BLaER1 (cell line): ENCODE results near the gene CYTH4.

Source experiments
- H3K27ac ChIP-seq: shearing (Covaris generic); formaldehyde crosslinking; 2 replicates; pipeline ENCODE4 v1.8.1; 2022
- H3K27me3 ChIP-seq: shearing (Covaris generic); formaldehyde crosslinking; 2 replicates; pipeline ENCODE4 v1.8.1; 2022
- H3K36me3 ChIP-seq: shearing (Covaris generic); formaldehyde crosslinking; 2 replicates; pipeline ENCODE4 v1.8.1; 2022
- H3K4me1 ChIP-seq: shearing (Covaris generic); formaldehyde crosslinking; 2 replicates; pipeline ENCODE4 v1.8.1; 2022
- H3K4me2 ChIP-seq: shearing (Covaris generic); formaldehyde crosslinking; 2 replicates; pipeline ENCODE4 v1.8.1; 2022
- H3K4me3 ChIP-seq: shearing (Covaris generic); formaldehyde crosslinking; 2 replicates; pipeline ENCODE4 v1.8.1; 2022
- H3K9ac ChIP-seq: shearing (Covaris generic); formaldehyde crosslinking; 2 replicates; pipeline ENCODE4 v1.8.1; 2022
- H3K9me3 ChIP-seq: shearing (Covaris generic); formaldehyde crosslinking; 2 replicates; pipeline ENCODE4 v1.8.1; 2022
- H4K20me1 ChIP-seq: shearing (Covaris generic); formaldehyde crosslinking; 2 replicates; pipeline ENCODE4 v1.8.1; 2022
- Cebpa-rat ChIP-seq: shearing (Covaris generic); IDR thresholded peaks from 2 replicates; pipeline ENCODE4 v1.8.1; 2022

CYTH4 gene

DNA sequence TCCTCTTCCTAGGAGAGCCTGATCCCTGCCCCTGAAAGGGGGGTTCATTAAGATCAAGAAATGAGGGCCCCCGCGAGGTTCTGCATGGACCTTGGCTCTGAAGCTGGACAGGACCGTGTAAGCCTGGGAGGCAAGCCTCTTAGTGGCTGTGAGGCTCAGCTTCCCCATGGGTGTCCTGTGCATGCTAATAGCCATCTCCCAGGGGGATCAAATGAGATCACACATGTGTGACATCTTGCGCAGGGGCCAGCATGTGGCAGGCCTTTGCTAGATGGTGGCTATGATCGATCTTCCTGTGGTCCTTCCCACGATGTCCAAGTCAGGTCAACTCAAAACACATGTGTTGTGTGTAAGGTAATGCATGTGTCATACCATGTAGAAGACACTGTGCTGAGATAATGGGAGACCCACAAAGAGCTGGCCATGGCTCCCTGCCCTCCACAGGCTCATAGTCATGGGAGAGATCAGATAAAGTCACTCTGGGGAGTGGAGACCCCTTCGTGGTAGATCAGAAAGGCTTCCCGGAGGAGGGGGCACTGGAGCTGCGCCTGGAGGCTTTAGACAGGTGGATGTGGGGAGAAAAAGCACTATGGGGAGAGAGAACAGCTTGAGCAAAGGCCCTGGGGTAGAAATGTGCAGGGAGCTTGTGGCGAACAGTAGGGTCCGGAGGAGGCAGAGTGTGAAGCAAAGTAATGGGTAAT, 41.9 kb upstream of the CYTH4 start:
- Histone ChIP-seq H3K36me3 (peaks cover 61% of the 10 kb centered on the region), H3K9me3 (no peaks in the 10 kb centered on the region), H3K4me3 (0 out of 2 replicates have a peak overlapping the region, but pooled peaks have one; percentile 4), H3K4me2 (peak overlapping the region; percentile 100), H3K4me1 (peaks cover 92% of the 10 kb centered on the region), H3K9ac (peak overlapping the region; percentile 84; the same call in 1 of the 2 replicates), H3K27me3 (no peaks in the 10 kb centered on the region), H3K27ac (peak overlapping the region; percentile 90), H4K20me1 (peaks cover 67% of the 10 kb centered on the region)
- TF ChIP-seq Cebpa-rat, result no peak

- Histone ChIP-seq H3K4me2 (peak overlapping the region; percentile 100), H4K20me1 (peaks cover 62% of the 10 kb centered on the region), H3K4me3 (peak overlapping the region; percentile 85)
Measured at GRCh38 chr22:37240941-37241320, 41.4 kb upstream of the CYTH4 start.

DNA sequence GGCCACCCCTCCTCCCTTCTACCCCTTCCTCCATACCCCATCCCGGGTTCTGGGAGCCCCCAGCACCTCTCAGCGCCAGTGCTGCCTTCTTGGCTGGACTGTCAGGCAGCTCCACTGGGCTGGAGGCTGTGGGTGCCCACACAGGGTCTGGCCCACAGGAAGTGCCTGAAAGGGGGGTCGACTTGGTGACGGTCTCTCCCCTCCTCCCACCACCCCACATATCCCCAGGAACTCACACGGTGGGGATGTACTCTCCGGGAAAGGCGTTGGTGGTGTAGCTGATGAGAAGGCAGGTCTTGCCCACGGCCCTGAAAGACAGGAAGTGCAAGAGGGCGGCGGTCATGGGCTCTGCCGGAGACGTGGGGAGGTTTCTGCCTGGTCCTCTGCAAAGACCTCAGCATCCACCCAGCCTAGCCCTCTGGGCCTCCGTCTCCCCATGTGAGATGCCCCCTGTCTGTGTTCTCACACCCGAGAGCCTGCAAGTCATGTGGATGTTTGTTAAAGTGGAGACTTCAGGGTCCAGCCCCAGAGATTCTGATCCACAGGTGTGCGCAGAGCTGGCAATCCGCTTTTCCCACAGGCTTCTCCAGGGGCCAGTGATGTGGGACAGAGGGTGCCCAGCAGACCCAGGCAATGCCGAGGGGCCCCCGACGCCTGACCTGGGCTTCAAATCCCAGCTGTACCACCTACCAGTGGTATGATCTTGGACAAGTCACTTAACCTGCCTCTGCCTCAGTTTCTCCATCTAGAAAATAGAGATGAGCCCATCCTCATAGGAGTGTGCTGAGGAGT, 40.8 kb upstream of the CYTH4 start:
- Histone ChIP-seq H3K27ac (peak overlapping the region; percentile 90), H3K4me3 (peak overlapping the region; percentile 85), H3K4me1 (peaks cover 89% of the 10 kb centered on the region), H4K20me1 (peaks cover 56% of the 10 kb centered on the region), H3K4me2 (peak overlapping the region; percentile 100), H3K9me3 (no peaks in the 10 kb centered on the region), H3K36me3 (peaks cover 50% of the 10 kb centered on the region), H3K27me3 (no peaks in the 10 kb centered on the region), H3K9ac (peak overlapping the region; percentile 84)
- no peak for TF ChIP-seq Cebpa-rat

More at GRCh38 chr22:37240941-37241320, 41.4 kb upstream of the CYTH4 start:
- peaks cover 92% of the 10 kb centered on the region for H3K4me1 ChIP-seq
- peaks cover 56% of the 10 kb centered on the region for H3K36me3 ChIP-seq
- peak overlapping the region; percentile 84 for H3K9ac ChIP-seq
- H3K27me3 ChIP-seq, result no peaks in the 10 kb centered on the region
- H3K27ac ChIP-seq, result peak overlapping the region; percentile 90
- no peaks in the 10 kb centered on the region for H3K9me3 ChIP-seq
- TF ChIP-seq Cebpa-rat, result no peak

DNA sequence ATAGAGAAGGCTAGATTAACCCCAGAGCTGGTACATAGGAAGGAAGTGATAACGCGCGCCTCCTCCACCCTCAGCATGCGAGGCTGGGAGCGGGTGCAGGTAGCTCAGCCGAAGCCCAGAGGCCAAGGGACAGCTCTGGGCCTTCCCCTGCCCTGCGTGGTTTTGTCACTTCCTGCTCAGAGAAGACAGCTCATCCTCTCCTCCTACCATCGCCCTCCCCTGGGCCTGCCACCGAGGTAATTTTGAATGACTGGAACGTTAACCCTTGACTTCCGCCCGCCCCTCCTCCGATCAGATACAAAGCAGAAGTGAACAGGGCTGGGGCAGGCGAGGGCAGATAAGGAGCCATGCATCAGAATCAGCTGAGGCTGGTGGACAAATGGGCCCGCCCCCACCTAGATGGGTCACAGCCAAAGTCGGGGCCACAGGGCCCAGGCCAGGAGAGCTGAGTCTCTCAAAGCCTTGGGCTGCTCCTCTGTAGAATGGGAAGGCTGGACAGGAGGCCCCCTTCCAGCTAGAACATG, 39.9 kb upstream of the CYTH4 start:
- no peak for TF ChIP-seq Cebpa-rat
- Histone ChIP-seq H3K36me3 (peaks cover 44% of the 10 kb centered on the region), H3K4me1 (peaks cover 82% of the 10 kb centered on the region), H3K27me3 (no peaks in the 10 kb centered on the region), H3K4me2 (peak overlapping the region; percentile 100), H3K9me3 (no peaks in the 10 kb centered on the region), H3K9ac (peak overlapping the region; percentile 84), H3K27ac (peak overlapping the region; percentile 90), H4K20me1 (peaks cover 49% of the 10 kb centered on the region), H3K4me3 (peak overlapping the region; percentile 85)

- peaks cover 71% of the 10 kb centered on the region for H3K4me1 ChIP-seq
Measured at GRCh38 chr22:37243402-37244113, 38.8 kb upstream of the CYTH4 start.

DNA sequence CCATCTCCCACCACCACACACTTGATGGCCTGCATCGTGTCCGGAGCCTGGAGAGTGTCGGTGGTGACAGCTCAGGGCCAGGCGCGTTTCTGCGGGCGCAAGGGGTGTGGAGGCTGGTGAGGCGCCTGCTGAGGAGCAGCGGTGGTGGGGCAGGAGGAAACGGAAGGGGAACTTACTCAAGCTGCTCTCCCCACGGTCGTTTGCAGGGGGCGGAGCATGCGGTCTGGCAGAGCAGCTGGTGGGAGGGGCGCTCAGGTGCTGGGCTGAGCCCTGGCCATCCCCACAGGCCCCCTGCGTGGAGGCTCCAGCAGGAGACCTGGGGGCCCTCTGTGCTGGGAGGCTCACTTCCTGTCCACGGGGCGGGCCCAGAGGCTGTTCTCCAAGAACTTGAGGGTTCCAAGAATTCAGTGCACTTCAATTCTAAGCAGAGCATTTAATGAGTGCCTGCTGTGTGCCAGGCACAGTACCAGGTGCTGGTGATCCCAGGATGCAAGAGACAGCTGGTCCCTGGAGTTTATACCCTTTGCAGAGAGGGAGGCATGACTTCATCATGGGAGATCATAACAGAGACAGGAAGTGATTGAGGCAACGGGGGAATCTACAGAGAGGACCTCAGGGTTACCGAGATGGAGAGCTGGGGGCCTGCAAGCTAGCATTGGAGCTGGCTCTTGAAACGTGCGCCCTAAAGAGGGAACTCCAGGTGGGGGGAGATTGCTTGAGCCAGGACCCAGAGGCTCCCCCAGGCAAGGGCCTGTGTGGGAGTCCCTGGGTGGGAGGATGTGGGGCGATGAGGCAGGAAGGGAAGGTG, 38.0 kb upstream of the CYTH4 start, which contains the start of gene RAC2:
Gene RAC2 (minus strand): TSS at position 156 of the 808 bp plus-strand sequence. CDS start 121 bp downstream, at position 35.
- H3K9ac ChIP-seq, result peak within 1 kb of the TSS; percentile 84
- H3K9me3 ChIP-seq, result no peaks in the 10 kb centered on the region
- H3K4me1 ChIP-seq, result peaks cover 63% of the 10 kb centered on the region
- peak within 1 kb of the TSS; percentile 100 for H3K4me2 ChIP-seq
- peak within 1 kb of the TSS; percentile 85 for H3K4me3 ChIP-seq
- peaks cover 25% of the 10 kb centered on the region for H3K36me3 ChIP-seq
- H3K27me3 ChIP-seq, result no peaks in the 10 kb centered on the region
- no peak for TF ChIP-seq Cebpa-rat
- peaks cover 30% of the 10 kb centered on the region for H4K20me1 ChIP-seq
- peak within 1 kb of the TSS; percentile 90 for H3K27ac ChIP-seq

More at GRCh38 chr22:37243402-37244113, 38.8 kb upstream of the CYTH4 start:
- H3K4me3 ChIP-seq, result peak overlapping the region; percentile 85
- H3K27me3 ChIP-seq, result no peaks in the 10 kb centered on the region
- H3K27ac ChIP-seq, result peak overlapping the region; percentile 90
- peak overlapping the region; percentile 84 for H3K9ac ChIP-seq
- H3K9me3 ChIP-seq, result no peaks in the 10 kb centered on the region
- H3K4me2 ChIP-seq, result peak overlapping the region; percentile 100
- H3K36me3 ChIP-seq, result peaks cover 33% of the 10 kb centered on the region
- no peak for TF ChIP-seq Cebpa-rat
- H4K20me1 ChIP-seq, result peaks cover 38% of the 10 kb centered on the region

GRCh38 chr22:37244922-37245722, 37.2 kb upstream of the CYTH4 start:
- H3K4me2 ChIP-seq, result peak overlapping the region; percentile 100

GRCh38 chr22:37245740-37246139, 36.6 kb upstream of the CYTH4 start:
- Histone ChIP-seq H3K36me3 (peaks cover 11% of the 10 kb centered on the region), H3K4me1 (peaks cover 49% of the 10 kb centered on the region), H3K4me3 (no peak overlapping the region), H3K4me2 (peak overlapping the region; percentile 100), H3K9me3 (no peaks in the 10 kb centered on the region), H3K27me3 (no peaks in the 10 kb centered on the region), H4K20me1 (peaks cover 16% of the 10 kb centered on the region), H3K27ac (peak overlapping the region; percentile 90), H3K9ac (peak overlapping the region; percentile 48; the same call in 1 of the 2 replicates)
- TF ChIP-seq Cebpa-rat, result no peak

More at GRCh38 chr22:37244922-37245722, 37.2 kb upstream of the CYTH4 start:
- TF ChIP-seq Cebpa-rat, result no peak
- Histone ChIP-seq H3K27ac (peak overlapping the region; percentile 90), H3K4me3 (peak overlapping the region; percentile 85), H4K20me1 (peaks cover 22% of the 10 kb centered on the region), H3K36me3 (peaks cover 17% of the 10 kb centered on the region), H3K9ac (peak overlapping the region; percentile 48; the same call in 1 of the 2 replicates), H3K4me1 (peaks cover 55% of the 10 kb centered on the region), H3K27me3 (no peaks in the 10 kb centered on the region), H3K9me3 (no peaks in the 10 kb centered on the region)
